ENCODE measurements around the gene PSMB5. TPM values are rescaled to one million over a fixed set of nuclear protein-coding genes. Genes with fewer than 3 reads are reported as not detected.

The PSMB5 gene
- total RNA-seq, 1 donor from 2014 or later: 92.8 TPM

DNA sequence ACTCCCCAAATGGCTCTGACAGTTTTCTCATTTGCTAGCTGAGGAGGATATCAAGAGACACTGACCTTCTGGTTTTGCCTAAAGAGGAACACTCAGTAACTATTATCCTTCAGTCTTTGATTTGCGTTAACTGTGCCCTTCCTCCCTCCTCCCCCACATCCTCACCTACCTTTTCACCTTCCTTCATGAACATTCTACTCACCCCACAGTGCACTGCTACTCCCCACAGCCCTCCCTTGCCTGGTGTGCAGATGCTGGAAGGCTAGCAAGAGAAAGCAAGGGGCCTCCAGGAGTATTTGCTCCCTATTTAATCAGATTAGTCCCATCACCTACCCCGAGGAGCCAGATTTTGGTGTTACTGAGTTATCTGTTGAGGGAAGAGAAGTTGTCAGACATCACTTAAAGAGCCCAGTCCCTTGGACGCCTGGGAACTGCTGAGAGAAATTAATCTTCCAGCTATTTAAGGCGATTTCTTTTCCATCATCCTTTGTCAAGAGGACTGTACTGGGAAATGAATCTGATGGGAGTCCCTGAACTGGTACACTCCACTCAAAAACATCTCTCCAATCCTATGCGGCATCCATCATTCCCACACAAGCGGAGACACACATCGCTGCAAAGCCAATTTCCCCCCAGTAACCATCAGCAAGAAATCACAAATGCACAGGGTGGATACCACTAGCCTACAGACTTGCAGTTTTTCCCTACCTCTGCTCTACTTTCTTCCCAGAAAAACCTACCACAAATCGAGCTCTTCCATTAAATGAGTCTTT lies 11.5 kb downstream of the PSMB5 start:
- H3K27ac ChIP-seq: no peak overlapping the region
- no peaks in the 10 kb centered on the region for H3K27me3 ChIP-seq
- no peaks in the 10 kb centered on the region for H3K9me3 ChIP-seq
- peaks cover 0 to 16% of the 10 kb centered on the region in 2 donors for H3K36me3 ChIP-seq
- no peaks in the 10 kb centered on the region for H3K4me1 ChIP-seq
- TF ChIP-seq POLR2AphosphoS5 (IDR thresholded peaks at IDR 0.05; ENCODE audit: insufficient read depth in 1 of 2, low read depth in 1 of 2) (no peak), POLR2A (IDR thresholded peaks at IDR 0.05) (no peak)
- TF ChIP-seq, protein P1, sequence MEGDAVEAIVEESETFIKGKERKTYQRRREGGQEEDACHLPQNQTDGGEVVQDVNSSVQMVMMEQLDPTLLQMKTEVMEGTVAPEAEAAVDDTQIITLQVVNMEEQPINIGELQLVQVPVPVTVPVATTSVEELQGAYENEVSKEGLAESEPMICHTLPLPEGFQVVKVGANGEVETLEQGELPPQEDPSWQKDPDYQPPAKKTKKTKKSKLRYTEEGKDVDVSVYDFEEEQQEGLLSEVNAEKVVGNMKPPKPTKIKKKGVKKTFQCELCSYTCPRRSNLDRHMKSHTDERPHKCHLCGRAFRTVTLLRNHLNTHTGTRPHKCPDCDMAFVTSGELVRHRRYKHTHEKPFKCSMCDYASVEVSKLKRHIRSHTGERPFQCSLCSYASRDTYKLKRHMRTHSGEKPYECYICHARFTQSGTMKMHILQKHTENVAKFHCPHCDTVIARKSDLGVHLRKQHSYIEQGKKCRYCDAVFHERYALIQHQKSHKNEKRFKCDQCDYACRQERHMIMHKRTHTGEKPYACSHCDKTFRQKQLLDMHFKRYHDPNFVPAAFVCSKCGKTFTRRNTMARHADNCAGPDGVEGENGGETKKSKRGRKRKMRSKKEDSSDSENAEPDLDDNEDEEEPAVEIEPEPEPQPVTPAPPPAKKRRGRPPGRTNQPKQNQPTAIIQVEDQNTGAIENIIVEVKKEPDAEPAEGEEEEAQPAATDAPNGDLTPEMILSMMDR (IDR thresholded peaks at IDR 0.05): no peak
- H3K4me3 ChIP-seq: no peak overlapping the region
- no peak for DNase-seq (ENCODE audit: extremely low spot score in 2 of 2)
- intact Hi-C loops (cut with DNase I): no loop called here

DNA sequence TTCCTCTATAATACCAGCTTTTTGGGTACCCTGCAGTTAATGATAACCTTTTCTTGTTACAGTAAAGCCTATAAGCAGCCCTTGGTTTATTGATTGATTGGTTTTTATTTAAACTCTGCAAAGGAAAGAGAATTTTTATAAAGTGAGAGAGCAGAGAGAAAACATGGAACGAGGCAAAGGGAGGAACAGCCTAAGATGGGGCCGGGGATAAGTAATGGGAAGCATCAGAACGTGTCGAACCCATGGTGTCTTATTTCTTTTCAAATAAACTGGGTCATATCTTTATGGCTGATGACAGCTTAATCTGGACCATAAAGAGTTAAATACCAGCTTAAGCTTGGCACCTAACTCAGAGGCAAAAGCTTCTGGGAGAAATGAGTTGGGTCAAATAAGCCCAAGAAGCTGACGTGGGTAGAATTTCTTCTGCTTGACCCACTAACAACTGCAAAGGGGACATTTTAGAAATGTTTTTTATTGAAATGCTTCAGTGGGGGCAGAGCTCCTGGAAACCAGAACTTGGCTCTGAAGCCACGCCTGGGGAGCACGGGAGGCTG lies 12.7 kb downstream of the PSMB5 start:
- TF ChIP-seq POLR2A (IDR thresholded peaks at IDR 0.05) (no peak), POLR2AphosphoS5 (IDR thresholded peaks at IDR 0.05; ENCODE audit: insufficient read depth in 1 of 2, low read depth in 1 of 2) (no peak)
- TF ChIP-seq, protein P1 (IDR thresholded peaks at IDR 0.05): no peak
- no peak overlapping the region for H3K4me3 ChIP-seq
- H3K27me3 ChIP-seq: no peaks in the 10 kb centered on the region
- H3K9me3 ChIP-seq: no peaks in the 10 kb centered on the region
- intact Hi-C loops (cut with DNase I): no loop called here
- H3K4me1 ChIP-seq: no peaks in the 10 kb centered on the region
- H3K27ac ChIP-seq: no peak overlapping the region
- no peak for DNase-seq (ENCODE audit: extremely low spot score in 2 of 2)
- peaks cover 0 to 16% of the 10 kb centered on the region in 2 donors for H3K36me3 ChIP-seq

DNA sequence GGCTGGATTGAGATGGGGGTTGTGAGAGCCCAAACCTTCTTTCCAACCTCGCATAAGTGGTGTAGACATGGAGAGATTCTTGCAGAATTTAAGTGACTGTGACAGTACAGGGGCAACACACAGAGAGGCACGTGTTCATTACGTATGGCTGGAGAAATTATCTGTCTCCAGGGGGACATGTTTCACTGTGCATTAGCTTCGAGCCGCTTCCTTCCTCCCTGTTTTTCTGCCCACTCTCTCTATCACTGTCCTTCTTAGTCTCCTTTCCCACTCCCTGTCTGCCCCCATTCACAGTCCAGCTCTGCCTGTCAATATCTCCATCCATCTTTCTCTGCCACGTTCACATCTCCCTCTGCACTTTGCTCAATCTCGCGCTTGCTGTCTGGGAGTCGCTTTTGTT lies 13.3 kb downstream of the PSMB5 start:
- H3K27me3 ChIP-seq: no peaks in the 10 kb centered on the region
- TF ChIP-seq, protein P1 (IDR thresholded peaks at IDR 0.05): no peak
- intact Hi-C loops (cut with DNase I): no loop called here
- H3K36me3 ChIP-seq: peaks cover 0 to 16% of the 10 kb centered on the region in 2 donors
- no peaks in the 10 kb centered on the region for H3K9me3 ChIP-seq
- no peak overlapping the region for H3K27ac ChIP-seq
- no peak overlapping the region for H3K4me3 ChIP-seq
- no peaks in the 10 kb centered on the region for H3K4me1 ChIP-seq
- no peak for DNase-seq (ENCODE audit: extremely low spot score in 2 of 2)

DNA sequence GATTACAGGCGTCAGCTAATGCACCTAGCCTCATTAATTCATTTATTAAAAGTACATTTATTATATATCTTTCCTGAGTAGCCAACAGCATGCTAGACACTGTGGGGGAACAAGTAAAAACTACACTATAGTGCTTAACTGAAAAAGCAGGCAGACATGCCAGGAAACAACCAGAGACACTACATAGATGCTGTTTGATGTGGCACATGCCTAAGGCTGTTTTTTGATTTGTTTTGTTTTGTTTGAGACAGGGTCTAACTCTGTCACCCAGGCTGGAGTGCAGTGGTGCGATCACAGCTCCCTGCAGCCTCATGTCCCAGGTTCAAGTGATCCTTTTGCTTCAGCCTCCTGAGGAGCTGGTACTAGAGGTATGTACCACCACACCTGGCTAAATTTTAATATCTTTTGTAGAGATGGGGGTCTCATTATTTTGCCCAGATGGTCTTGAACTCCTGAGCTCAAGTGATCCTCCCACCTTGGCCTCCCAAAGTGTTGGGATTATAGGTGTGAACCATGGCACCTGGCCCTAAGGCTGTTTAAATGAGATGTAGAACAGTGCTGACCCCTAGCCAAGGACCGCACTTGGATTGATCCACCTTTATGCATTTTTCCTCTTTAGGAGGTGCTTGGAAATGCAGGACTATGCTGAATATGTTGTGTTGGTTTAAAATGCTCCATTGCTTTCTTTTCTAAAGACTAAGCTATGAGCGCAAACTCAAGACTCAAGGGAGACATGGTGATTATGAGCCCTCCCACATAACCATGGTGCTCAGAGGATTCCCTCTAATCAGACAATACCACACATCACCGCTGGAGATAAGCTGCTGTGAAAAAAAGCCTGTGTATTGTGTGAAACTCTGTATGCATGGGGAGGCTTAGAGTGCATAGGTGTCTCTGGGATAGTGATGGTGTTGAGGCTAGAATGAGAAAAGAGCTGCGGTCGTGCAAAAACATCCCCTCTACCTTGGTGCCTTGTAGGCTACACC lies 14.3 kb downstream of the PSMB5 start:
- Histone ChIP-seq H3K27me3 (no peaks in the 10 kb centered on the region), H3K27ac (no peak overlapping the region)
- intact Hi-C loops (cut with DNase I): no loop called here

More for the DNA sequence above, 14.3 kb downstream of the PSMB5 start:
- Histone ChIP-seq H3K4me3 (no peak overlapping the region), H3K4me1 (no peaks in the 10 kb centered on the region), H3K36me3 (peaks cover 0 to 8% of the 10 kb centered on the region in 2 donors), H3K9me3 (no peaks in the 10 kb centered on the region)
- TF ChIP-seq POLR2A (IDR thresholded peaks at IDR 0.05): no peak
- TF ChIP-seq, protein P1 (IDR thresholded peaks at IDR 0.05): no peak
- TF ChIP-seq POLR2AphosphoS5 (IDR thresholded peaks at IDR 0.05; ENCODE audit: insufficient read depth in 1 of 2, low read depth in 1 of 2): no peak
- no peak for DNase-seq (ENCODE audit: extremely low spot score in 2 of 2)
